NCI-H2107 treated with DMSO at 0.1 percent for 48 hours (cell line): ENCODE results near the gene WTAP.
A peak's percentile ranks its signal among the peaks of the same experiment; 100 is the strongest.
"Not testable (repeated sequence)": the region's sequence is repeated elsewhere in the genome, so short reads cannot be mapped to it uniquely, and the experiment has no call there.

Experiments used
- DNase-seq: peaks from one replicate; lab custom pipeline; 2025; ENCODE audit not compliant: unreplicated experiment; lab: John Stamatoyannopoulos, UW

WTAP gene

DNA sequence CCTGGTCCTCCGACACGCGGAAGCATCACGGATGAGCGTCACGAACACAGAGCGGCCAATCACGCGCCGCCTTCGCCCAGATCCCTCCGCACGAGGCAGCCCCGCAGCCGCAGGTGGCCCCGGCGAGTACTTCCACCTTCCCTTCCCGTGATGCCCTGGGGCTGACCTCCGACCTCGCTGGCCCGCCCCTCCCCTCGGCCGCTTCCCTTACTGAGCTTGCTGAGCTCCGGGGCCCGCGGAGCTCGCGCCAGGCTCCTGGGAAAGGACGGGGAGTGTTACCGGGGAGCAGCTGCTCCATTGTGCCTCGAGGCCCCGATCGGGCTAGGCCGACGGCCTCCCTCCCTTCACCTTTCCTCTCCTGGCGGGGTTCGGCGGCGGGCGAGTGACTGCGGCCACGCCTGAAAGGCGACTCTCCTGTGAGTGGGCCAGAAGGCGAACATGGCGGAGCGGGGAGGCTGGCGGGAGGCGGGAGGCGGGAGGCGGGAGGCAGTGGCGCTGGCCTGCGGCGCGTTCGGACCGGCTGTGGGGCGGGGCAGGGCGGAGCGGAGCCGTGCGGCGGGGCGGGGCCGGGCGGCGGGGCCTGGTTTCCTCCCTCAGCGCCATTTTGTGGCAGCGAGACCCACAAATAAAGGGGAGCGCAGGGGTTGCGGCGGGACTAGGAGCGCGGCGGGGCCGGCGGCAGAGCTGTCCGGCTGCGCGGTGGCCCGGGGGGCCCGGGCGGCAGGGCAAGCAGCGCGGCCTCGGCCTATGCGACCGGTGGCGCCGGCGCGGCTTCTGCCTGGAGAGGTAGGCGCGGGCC is at the start of gene WTAP:
WTAP (plus strand) TSS at position 589 of the 799 bp plus-strand sequence. CDS start 8,760 bp downstream, outside the sequence.
- peak; percentile 88 for DNase-seq

DNA sequence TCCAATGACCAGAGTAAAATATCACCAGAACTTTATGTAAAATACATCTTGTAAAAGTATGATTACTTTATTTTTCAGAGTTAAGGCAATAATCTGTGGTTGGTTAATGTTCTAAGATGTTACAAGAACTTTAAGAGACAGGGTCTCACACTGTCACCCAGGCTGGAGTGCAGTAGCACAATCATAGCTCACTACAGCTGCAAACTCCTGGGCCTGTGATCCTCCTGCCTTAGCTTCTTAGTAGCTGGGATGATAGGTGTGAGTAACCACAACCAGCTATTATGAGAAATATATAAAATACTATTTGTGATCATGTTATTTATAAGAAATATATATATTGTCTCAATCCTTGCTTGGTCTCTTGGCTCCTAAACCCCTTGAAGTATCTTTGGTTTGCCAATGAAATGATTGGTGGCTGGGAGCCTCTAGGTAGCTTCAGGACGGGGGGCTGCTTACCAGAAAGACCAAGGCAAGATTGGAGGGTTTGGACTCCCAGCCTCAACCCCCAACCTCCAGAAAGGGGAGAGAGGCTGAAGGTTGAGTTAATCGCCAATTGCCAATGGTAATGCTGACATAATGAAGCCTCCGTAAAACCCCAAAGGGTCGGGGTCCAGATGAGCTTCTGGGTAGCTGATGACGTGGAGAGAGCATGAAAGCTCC is 49.7 kb upstream of the WTAP start:
- no peak for DNase-seq

GRCh38 chr6:159678574-159678973 is 48.7 kb upstream of the WTAP start:
- DNase-seq, result no peak

- no peak for DNase-seq
Measured at GRCh38 chr6:159679091-159680077, 47.9 kb upstream of the WTAP start.

GRCh38 chr6:159680104-159680503 is 47.2 kb upstream of the WTAP start:
- DNase-seq, result no peak

DNA sequence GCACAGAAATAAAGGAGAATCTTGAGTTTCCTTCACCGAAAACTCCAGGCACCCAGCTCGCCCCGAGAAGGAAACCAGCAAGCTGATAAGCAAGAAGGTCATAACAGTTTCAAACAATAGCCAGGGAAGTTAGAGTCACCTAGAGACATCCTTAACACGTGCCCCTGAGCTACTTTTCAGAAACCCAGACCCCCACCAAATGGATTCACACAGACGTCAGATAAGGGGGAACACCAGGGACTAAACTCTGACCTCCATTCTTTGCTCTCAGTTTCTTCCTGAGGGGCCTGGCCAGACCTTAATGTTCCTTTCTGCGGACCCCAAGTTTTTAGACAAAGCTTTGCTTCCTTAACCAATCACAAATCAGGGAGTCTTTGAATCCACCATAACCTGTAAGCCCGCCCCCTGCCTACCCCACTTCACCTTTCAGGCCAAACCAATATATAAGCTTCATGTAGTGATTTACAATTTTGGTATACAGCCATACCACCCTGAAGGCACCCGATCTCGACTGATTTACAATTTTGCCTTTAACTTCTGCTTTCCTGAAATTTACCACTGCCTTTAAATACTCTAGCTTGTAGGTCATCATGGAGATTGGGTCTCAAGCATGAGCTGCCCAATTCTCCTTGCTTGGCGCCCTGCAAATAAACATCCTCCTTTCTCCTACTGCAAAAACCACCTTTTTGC is 46.0 kb upstream of the WTAP start:
- DNase-seq, result no peak

DNA sequence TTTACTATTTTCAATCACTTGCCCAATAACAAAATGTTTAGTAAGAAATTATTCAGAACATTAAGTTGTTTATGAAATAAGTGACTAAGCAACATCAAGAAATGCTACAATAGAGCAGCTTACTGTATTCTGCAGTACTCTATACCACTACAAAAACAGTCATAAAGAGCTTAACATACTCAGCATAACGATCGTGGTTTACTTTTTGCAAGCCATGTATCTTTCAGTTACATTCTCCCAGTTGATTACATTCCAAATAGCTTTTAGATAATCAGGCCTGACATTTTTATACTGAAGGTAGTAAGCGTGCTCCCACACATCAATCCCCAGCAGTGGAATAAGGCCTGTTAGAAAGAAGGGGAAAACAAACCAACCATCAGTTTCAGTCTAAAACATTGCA is 45.0 kb upstream of the WTAP start:
- DNase-seq, result no peak

GRCh38 chr6:159682810-159683209 is 44.5 kb upstream of the WTAP start:
- DNase-seq, result no peak

GRCh38 chr6:159684013-159684304 is 43.3 kb upstream of the WTAP start:
- no peak for DNase-seq

- DNase-seq, result no peak
Measured at GRCh38 chr6:159686040-159686439, 41.3 kb upstream of the WTAP start.

DNA sequence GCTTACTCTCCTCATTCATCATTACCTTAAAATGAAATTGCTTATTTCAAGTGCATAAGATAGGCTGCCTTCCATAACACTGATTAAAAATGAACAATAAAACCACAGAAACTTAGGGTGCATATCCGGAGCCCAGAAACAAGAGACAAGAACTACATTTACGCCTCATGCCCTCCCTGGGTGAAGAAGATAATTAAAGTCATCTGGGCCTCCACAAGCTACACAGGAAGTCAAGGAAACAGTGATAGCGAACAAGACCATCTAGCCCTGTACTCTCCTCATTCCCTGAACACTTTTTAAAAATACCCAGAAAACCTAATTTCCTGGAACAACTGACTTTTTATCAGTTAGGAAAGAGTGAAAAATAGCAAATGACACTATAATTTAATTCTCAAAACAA is 40.6 kb upstream of the WTAP start:
- DNase-seq, result no peak

GRCh38 chr6:159687341-159687740 is 40.0 kb upstream of the WTAP start:
- no peak for DNase-seq

GRCh38 chr6:159688266-159688905 is 38.9 kb upstream of the WTAP start:
- no peak for DNase-seq

- DNase-seq, result no peak
Measured at GRCh38 chr6:159689001-159689400, 38.3 kb upstream of the WTAP start.

GRCh38 chr6:159690135-159690534 is 37.2 kb upstream of the WTAP start:
- not testable (repeated sequence) for DNase-seq

DNA sequence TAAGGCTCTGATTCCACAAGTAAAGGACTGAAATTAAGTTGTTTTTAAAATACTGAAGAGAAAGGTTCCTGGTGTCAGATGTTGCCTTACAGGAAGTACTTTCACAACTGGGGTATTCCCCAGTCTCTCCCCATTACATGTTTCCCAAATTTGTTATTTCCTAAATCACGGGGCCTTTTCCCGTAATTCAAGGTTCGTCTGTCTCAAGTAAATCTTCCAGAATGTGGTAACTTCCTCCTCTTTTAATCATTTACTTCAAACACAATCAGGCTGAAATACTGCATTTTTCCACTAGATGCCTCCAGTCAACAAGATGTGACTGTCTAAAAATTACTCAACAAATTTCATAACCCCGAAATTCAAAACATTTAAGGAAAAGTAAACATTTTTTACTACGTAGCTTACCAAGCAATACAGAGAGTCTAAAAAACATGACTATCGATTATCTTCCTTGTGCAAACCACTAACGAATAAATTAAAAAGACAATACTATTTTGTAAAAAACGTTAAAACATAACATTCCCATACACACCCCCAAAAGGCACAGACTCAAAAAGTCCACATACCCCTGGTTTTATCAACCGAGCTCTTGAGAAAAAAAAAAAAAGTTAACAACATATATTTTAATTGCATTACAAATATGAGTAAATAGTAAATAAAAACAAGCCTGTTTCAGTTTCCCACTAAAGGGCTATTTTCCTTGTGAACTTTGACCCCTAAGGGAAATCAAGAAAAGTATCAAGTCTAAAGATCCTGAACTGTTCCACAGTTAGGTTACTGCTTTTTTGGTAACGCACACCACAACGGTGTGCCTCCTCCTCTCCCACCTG is 36.0 kb upstream of the WTAP start:
- peak; percentile 31 for DNase-seq

- no peak for DNase-seq
Measured at GRCh38 chr6:159691963-159692287, 35.4 kb upstream of the WTAP start.

GRCh38 chr6:159692303-159693127 is 34.8 kb upstream of the WTAP start:
- peak; percentile 33 for DNase-seq
